Activated T-helper 1 cell treated with anti-CD3 and anti-CD28 coated beads, Interleukin-12 subunit alpha, Interleukin-12 subunit beta, Interleukin-2, Interleukin-4 antibody, amounts not matched to agents 30 ng/mL and 10 ng/mL and 1 ng/mL, durations not matched to agents 14 hours and 24 hours and 36 hours (primary cell): Measurements from ENCODE around the gene RNU6-9. TPM values are rescaled to one million over a fixed set of nuclear protein-coding genes. Genes with fewer than 3 reads are reported as not detected.
A peak's percentile ranks its signal among the peaks of the same experiment; 100 is the strongest.
"Not testable (repeated sequence)": the region's sequence is repeated elsewhere in the genome, so short reads cannot be mapped to it uniquely, and the experiment has no call there.

ENCODE experiments used
- DNase-seq: peaks from one replicate; pipeline ENCODE4 v3.0.0; 2021; ENCODE audit warnings: low spot score
- H3K27ac Mint-ChIP-seq: one replicate; pipeline ENCODE4 v1.8.0; 2021; ENCODE audit warnings: mild to moderate bottlenecking, mixed read lengths
- H3K27me3 Mint-ChIP-seq: one replicate; pipeline ENCODE4 v1.8.0; 2022; ENCODE audit warnings: mild to moderate bottlenecking, moderate library complexity, mixed read lengths; ENCODE audit not compliant: insufficient read depth
- H3K36me3 Mint-ChIP-seq: one replicate; pipeline ENCODE4 v1.8.0; 2021; ENCODE audit warnings: low read depth, mixed read lengths
- H3K4me1 Mint-ChIP-seq: one replicate; pipeline ENCODE4 v1.8.0; 2021; ENCODE audit warnings: low read depth, mixed read lengths
- H3K4me3 Mint-ChIP-seq: one replicate; pipeline ENCODE4 v1.8.0; 2021; ENCODE audit warnings: mild to moderate bottlenecking, moderate library complexity, mixed read lengths
- H3K9me3 Mint-ChIP-seq: one replicate; pipeline ENCODE4 v1.8.0; 2021; ENCODE audit warnings: mixed read lengths
- intact Hi-C: fragments of 100-400 bp; cut with micrococcal nuclease; formaldehyde crosslinking; loops from one replicate; pipeline ENCODE4 v1.15.1; 2024
- total RNA-seq: library from RNA; stranded (reverse); gene quantifications from 2 replicates; pipeline ENCODE4 v1.2.3, GENCODE V29; 2022

The RNU6-9 gene
- total RNA-seq, 1 donor from 2014 or later = not detected

DNA sequence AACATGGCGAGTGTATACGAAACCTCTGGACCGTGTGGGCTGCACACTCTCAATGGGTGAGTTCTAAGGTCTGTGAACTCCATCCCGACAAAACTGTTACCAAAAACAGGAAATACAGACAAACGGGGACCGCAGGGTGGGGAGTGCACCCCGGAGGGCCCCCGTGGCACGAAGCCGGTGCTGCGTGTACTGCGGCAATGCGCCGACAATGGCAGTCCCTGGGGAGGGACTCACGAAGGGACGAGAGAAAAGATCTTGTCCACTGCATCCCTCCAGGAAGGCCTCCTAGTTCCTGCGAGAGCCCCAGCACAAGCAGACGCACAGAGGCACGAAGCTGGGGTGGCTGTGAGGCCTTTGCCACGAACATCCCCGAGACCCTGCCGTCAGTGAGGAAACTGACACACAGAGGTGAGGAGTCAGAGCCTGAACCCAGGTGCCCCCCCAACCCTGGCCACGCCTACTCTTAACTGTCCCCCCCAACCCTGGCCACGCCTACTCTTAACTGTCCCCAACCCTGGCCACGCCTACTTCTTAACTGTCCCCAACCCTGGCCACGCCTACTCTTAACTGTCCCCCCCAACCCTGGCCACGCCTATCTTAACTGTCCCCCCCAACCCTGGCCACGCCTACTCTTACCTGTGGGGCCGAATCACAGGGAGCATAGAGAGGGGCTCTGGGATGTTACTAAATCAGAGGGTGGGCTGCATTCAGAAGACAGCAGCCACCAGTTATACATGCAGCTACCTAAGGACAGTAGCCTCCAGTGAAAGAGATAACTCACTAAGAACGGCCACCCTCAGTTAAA, 4.5 kb upstream of the RNU6-9 start:
- Mint-ChIP-seq H3K36me3 (peaks cover 6% of the 10 kb centered on the region), H3K9me3 (no peaks in the 10 kb centered on the region)

DNA sequence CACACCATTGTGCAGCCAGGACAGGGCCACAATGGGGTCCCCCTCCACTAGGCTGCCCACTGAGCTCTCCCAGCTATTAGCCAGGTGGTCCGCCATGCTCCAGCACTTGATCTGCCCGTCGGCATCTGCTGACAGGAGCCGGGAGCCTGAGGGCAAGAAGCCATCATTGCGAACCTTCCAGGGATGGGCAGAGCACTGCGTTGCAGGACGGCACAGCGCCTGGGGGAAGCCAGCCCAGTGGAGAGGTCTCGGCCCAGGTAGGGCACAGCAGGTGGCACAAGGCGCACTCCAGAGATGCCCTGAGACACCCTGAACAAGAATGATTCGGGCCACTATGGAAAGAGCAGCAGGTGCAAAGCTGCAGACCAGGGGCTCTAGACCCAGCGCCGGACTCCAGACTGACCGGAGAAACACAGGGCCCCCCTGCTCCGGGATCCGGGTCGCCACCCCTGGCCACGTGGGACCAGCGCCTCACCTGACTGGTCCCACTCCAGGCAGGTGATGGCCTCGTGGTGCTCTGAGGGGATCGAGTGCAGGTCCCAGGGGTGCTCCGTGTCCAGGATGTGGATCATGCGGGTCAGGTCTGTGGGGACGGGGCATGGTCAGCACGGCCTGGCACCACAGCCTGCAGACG, 3.5 kb upstream of the RNU6-9 start:
- Mint-ChIP-seq H3K4me1 (peaks cover 8% of the 10 kb centered on the region), H3K27me3 (no peaks in the 10 kb centered on the region), H3K36me3 (peaks cover 6% of the 10 kb centered on the region), H3K27ac (no peak overlapping the region), H3K9me3 (no peaks in the 10 kb centered on the region), H3K4me3 (no peak overlapping the region)
- intact Hi-C loops = no loop called here
- DNase-seq = no peak

More for the DNA sequence above, 4.5 kb upstream of the RNU6-9 start:
- Mint-ChIP-seq H3K4me3 (no peak overlapping the region), H3K27ac (no peak overlapping the region), H3K4me1 (peaks cover 8% of the 10 kb centered on the region), H3K27me3 (no peaks in the 10 kb centered on the region)
- intact Hi-C loops = no loop called here
- no peak for DNase-seq

DNA sequence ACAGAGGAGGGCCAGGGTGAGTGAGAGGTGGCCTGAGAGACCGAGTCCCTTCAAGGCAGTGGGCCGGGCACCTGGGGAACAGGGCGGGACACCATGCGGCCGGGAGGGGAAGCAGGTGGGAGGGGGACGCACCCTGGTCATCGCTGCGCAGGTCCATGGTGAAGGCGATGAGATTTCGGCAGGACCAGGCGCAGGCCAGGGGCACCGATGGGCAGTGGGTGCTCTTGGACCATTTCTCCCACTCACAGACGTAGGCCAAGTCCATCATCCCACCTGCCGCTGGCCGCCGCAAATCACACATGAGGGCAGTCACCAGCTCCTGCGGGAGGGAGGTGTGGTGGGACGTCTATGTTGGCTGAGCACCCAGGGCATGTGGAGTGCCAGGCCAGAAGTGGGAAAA, 2.5 kb upstream of the RNU6-9 start:
- H3K36me3 Mint-ChIP-seq = peaks cover 6% of the 10 kb centered on the region
- H3K27me3 Mint-ChIP-seq = no peaks in the 10 kb centered on the region
- H3K4me1 Mint-ChIP-seq = peaks cover 8% of the 10 kb centered on the region
- no peaks in the 10 kb centered on the region for H3K9me3 Mint-ChIP-seq
- intact Hi-C loops = no loop called here
- DNase-seq = no peak
- H3K27ac Mint-ChIP-seq = no peak overlapping the region
- H3K4me3 Mint-ChIP-seq = peak overlapping the region; percentile 81

DNA sequence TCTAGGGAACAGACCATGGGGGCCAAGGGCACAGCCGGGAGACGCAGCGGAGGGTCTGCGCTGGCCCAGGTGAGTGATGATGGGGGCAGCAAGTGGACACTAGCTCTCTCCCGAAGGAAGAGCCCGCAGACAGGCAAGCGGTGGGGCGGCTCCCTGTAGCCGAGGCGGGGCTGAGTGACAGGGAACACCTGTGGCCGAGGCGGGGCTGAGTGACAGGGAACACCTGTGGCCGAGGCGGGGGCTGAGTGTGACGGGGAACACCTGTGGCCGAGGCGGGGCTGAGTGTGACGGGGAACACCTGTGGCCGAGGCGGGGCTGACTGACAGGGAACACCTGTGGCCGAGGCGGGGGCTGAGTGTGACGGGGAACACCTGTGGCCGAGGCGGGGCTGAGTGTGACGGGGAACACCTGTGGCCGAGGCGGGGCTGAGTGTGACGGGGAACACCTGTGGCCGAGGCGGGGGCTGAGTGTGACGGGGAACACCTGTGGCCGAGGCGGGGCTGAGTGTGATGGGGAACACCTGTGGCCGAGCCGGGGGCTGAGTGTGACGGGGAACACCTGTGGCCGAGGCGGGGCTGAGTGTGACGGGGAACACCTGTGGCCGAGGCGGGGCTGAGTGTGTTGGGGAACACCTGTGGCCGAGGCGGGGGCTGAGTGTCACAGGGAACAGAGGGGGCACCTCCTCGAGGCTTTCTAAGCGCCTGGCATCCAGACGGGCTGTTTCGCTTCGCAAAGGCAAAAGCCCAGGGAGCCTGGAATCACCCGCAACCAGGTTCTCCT, 1.7 kb upstream of the RNU6-9 start:
- intact Hi-C loops, H3K27ac Mint-ChIP-seq, DNase-seq, H3K27me3 Mint-ChIP-seq, H3K9me3 Mint-ChIP-seq, H3K4me1 Mint-ChIP-seq: not testable (repeated sequence)
- H3K36me3 Mint-ChIP-seq = peaks cover 12% of the 10 kb centered on the region
- peak overlapping the region; percentile 87 for H3K4me3 Mint-ChIP-seq

DNA sequence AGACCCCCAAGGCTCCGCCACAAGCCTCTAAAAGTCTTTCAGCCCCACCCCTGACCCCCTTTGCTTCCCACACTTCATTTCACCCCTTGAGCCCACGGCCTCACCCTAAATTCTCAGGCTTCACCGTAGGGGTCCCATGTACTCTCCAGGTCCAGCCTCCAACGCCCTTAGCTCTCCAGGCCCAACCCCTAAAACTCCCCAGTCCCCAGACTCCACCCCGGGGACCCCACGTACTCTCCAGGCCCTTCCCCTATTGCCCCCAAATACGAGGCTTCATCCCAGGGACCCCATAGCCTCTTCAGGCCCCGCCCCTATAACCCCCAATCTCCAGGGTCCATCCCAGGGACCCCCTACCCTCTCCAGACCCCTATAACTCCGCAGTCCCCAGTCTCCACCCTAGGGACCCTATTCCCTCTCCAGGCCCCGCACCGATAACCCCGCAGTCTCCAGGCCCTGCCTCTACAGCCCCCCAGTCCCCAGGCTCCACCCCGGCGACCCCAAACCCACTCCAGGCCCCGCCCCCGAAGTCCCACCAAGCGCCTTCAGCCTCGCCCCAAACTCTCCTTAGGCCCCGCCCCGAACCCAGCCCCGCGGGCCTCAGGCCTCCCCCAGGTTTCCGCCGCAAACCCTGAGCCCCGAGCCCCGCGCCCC, 916 bp upstream of the RNU6-9 start:
- Mint-ChIP-seq H3K27me3 (no peaks in the 10 kb centered on the region), H3K36me3 (peaks cover 12% of the 10 kb centered on the region), H3K4me3 (peak overlapping the region; percentile 87), H3K4me1 (peaks cover 8% of the 10 kb centered on the region), H3K9me3 (no peaks in the 10 kb centered on the region), H3K27ac (peak overlapping the region; percentile 82)
- no peak for DNase-seq
- intact Hi-C loops = no loop called here

DNA sequence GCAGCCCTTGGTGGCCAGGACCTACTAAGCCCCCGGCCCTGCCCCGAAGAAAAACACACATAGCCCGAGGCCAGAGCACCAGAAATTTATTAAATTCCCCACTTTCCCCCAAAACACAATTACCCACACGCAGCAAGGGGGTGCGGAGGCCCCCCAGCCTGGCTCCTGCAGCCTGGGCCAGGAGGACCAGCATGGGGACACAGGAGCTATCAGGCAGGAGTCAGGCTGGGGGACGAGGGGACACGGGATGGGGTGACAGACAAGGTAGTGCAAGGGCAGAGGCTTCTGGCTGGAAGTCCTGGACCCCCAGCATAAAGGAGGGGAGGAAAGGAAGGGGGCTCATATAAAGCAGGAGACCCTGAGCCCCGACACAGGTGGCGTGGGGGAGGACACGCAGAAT, 3.1 kb downstream of the RNU6-9 start:
- Mint-ChIP-seq H3K36me3 (peaks cover 7% of the 10 kb centered on the region), H3K27ac (no peak overlapping the region)
- intact Hi-C loops = no loop called here

DNA sequence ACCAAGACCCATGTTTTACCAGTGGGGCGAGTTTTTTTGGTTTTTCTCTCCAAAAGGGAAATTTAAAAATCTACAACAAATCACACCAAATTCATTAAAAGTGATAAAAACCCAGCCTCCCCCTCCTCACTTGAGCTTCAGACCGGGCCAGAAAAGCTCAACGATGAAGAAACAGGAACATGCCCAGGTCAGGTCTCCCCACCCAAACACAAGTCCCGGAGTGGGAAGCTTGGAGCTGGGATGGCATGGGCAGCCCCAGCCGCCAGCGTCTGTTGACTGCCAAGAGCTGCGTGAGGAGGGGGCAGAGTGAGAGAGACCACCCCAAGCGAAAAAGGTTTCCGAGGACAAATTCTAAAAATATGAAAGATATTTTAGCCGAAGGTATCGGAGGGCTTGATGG, 3.7 kb downstream of the RNU6-9 start:
- H3K4me3 Mint-ChIP-seq = no peak overlapping the region
- no peaks in the 10 kb centered on the region for H3K9me3 Mint-ChIP-seq
- no peaks in the 10 kb centered on the region for H3K27me3 Mint-ChIP-seq
- DNase-seq = no peak
- peaks cover 7% of the 10 kb centered on the region for H3K36me3 Mint-ChIP-seq
- H3K27ac Mint-ChIP-seq = no peak overlapping the region
- intact Hi-C loops = no loop called here
- peaks cover 8% of the 10 kb centered on the region for H3K4me1 Mint-ChIP-seq

More for the DNA sequence above, 3.1 kb downstream of the RNU6-9 start:
- H3K9me3 Mint-ChIP-seq = no peaks in the 10 kb centered on the region
- no peak for DNase-seq
- no peaks in the 10 kb centered on the region for H3K27me3 Mint-ChIP-seq
- peaks cover 8% of the 10 kb centered on the region for H3K4me1 Mint-ChIP-seq
- no peak overlapping the region for H3K4me3 Mint-ChIP-seq

DNA sequence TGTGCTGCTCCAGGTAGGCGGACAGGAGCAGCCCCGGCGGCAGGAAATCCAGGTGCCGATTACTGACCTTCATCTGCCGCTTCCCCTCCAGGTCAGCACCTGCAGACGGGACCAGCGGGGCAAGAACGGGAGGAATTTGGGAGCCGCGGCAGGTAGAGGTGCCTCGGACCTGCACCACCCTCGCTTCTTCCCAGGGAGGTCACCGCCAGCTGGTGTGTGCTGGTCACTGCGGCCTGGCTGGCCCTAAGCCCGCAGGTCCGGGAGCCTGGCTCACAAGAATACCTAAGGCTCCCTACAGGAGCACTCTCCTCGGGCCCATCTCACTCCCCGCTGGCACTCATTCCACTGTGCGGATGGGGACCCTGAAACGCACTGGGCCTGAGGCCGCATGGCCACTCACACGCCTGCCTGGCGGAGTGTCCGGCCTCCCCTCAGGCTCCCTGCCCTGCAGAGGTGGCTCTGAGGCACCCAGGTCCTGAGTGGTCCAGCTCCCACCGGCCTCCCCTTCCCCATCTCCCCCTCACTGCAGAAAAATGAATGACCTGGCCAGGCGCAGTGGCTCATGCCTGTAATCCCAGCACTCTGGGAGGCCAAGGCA, 4.3 kb downstream of the RNU6-9 start:
- DNase-seq = no peak
- Mint-ChIP-seq H3K4me1 (peaks cover 8% of the 10 kb centered on the region), H3K27ac (no peak overlapping the region), H3K27me3 (no peaks in the 10 kb centered on the region), H3K9me3 (no peaks in the 10 kb centered on the region), H3K4me3 (no peak overlapping the region), H3K36me3 (peaks cover 7% of the 10 kb centered on the region)
- intact Hi-C loops = no loop called here

DNA sequence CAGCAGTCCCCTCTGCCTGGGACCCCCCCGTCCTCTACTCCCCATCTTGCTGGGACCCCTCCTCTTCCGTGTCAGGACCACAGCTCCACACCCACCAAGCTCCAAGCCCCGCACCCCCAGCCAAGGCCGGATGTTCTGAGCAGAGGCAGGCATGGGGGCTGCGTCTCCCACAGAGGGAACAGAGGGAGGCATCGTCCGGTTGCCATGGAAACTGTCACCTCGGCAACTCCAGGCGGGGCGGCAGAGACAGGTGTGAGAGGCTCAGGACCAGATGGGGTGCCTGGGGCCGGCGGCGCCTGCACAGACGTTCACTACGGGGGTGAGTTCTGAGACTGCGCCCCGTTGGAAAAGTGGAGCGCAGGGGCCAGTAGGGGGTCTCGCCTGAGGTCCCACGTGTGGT, 5.4 kb downstream of the RNU6-9 start:
- H3K4me3 Mint-ChIP-seq = no peak overlapping the region
- intact Hi-C loops = no loop called here
- H3K27ac Mint-ChIP-seq = no peak overlapping the region
- DNase-seq = no peak
- peaks cover under 1% of the 10 kb centered on the region for H3K4me1 Mint-ChIP-seq
- H3K36me3 Mint-ChIP-seq = peaks cover 7% of the 10 kb centered on the region
- no peaks in the 10 kb centered on the region for H3K27me3 Mint-ChIP-seq
- H3K9me3 Mint-ChIP-seq = no peaks in the 10 kb centered on the region

DNA sequence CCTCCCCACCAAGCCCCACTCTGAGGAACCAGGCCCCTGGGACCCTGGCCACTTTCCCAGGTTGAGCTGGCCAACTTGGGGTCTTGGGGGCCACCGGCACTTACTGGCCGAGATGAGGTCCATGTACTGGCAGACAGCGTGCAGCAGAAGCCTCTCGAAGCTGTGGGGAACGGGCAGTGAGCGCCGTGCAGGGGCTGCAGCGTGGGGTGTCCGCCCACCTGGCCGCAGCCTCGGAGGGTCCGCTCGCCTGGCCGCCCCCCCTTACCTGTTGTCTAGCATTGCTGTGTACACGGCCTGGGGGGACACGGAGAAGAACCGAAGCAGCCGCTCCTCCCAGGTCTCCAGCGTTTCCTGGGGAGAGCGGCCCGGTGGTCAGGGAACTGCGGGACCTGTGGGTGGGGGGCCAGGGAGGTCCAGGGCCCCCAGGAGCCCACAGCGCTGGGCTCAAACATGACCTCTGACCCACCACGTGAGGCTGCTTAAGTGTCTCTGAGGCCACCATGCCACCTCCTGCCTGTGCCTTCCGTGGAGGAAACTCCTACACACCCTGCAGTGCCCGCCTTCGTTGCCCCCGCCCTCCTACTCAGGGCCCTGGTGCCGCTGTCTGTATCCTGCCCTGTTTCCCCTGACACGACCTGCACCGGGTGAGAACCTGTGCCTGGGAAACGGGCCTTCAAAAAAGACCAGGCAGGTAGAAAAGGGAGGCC, 6.2 kb downstream of the RNU6-9 start:
- no peaks in the 10 kb centered on the region for H3K9me3 Mint-ChIP-seq
- no peaks in the 10 kb centered on the region for H3K27me3 Mint-ChIP-seq
- DNase-seq = no peak
- no peak overlapping the region for H3K27ac Mint-ChIP-seq
- H3K4me3 Mint-ChIP-seq = no peak overlapping the region
- H3K36me3 Mint-ChIP-seq = peaks cover 12% of the 10 kb centered on the region
- intact Hi-C loops = no loop called here
- H3K4me1 Mint-ChIP-seq = no peaks in the 10 kb centered on the region

DNA sequence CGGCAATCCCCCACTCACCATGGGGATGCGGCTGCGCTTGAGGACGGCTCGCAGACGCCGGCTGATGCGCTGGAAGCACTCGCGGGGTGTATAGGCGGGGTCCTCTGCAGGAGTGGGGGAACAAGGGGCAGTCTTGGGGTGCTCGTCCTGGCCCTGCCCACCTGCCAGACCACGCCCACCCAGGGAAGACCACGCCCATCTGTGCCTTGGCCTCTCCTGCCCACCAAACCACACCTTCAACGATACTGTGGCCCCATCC, 6.7 kb downstream of the RNU6-9 start:
- no peaks in the 10 kb centered on the region for H3K27me3 Mint-ChIP-seq
- H3K36me3 Mint-ChIP-seq = peaks cover 12% of the 10 kb centered on the region
- intact Hi-C loops = no loop called here
- H3K4me3 Mint-ChIP-seq = no peak overlapping the region
- no peak for DNase-seq
- no peak overlapping the region for H3K27ac Mint-ChIP-seq
- no peaks in the 10 kb centered on the region for H3K9me3 Mint-ChIP-seq
- no peaks in the 10 kb centered on the region for H3K4me1 Mint-ChIP-seq
